Measurements from ENCODE around the gene CMSS1. TPM values are rescaled to one million over a fixed set of nuclear protein-coding genes. Genes with fewer than 3 reads are reported as not detected.

Gene CMSS1
- total and polyA plus RNA-seq, 12 donors: 16.2 to 75.6 (median 33.0) TPM

- no peak for TF ChIP-seq CTCF (IDR thresholded peaks at IDR 0.05)
- no peak for TF ChIP-seq POLR2A (IDR thresholded peaks at IDR 0.05)
- H3K4me1 ChIP-seq (replicated peaks in 1 of 2): no peaks in the 10 kb centered on the region
- H3K36me3 ChIP-seq (replicated peaks in 1 of 2): no peaks in the 10 kb centered on the region
- intact Hi-C loops (cut with DNase I): no loop called here
- no peak overlapping the region for H3K27ac ChIP-seq
- DNase-seq: no peak
- WGBS, 4 donors: 83 to 100% (median 92%) methylated on average over 1 of the region's 1 CpG
- H3K4me3 ChIP-seq: no peak overlapping the region
- no peaks in the 10 kb centered on the region for H3K27me3 ChIP-seq
- H3K9me3 ChIP-seq (replicated peaks in 1 of 3): no peaks in the 10 kb centered on the region
These were observed 326.7 kb downstream of the CMSS1 start for GRCh38 chr3:100144255-100144866.

DNA sequence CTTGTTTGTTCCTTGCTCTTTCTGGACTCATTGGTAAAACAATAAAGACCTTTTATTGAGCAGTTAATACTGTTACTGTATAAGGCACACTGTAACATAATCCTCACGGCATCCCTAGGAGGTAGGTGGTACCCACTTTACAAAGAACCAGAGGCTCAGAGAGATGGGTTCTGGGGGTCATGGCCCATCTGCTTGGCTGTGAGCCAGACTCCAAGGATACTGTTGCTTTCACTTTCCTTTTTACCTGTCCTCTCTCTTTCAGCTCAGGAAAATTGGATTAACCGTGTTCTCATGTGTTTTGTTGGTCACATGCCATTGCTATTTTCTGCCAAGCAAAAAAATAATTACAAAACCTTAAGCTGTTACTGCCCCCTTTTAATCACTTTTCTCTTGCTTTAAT lies 331.5 kb downstream of the CMSS1 start:
- no peaks in the 10 kb centered on the region for H3K27me3 ChIP-seq

GRCh38 chr3:100149713-100150415 lies 332.2 kb downstream of the CMSS1 start:
- H3K9me3 ChIP-seq (replicated peaks in 1 of 3): no peaks in the 10 kb centered on the region
- no peaks in the 10 kb centered on the region for H3K36me3 ChIP-seq (replicated peaks in 1 of 2)
- peaks cover 0 to 21% of the 10 kb centered on the region in 2 donors for H3K4me1 ChIP-seq (replicated peaks in 1 of 2)
- WGBS, 4 donors: 91 to 96% (median 95%) methylated on average over 6 of the region's 6 CpGs
- no peaks in the 10 kb centered on the region for H3K27me3 ChIP-seq
- intact Hi-C loops (cut with DNase I): loop anchor here in 1 of 2 donors (10.0 kb wide), 1 partner anchor 75 kb away; no protein-coding TSS in a partner anchor
- H3K27ac ChIP-seq: peak overlapping the region in 3 of 5 donors; percentile 43 to 70 (median 58)
- H3K4me3 ChIP-seq: no peak overlapping the region
- no peak for TF ChIP-seq CTCF (IDR thresholded peaks at IDR 0.05)
- no peak for TF ChIP-seq POLR2A (IDR thresholded peaks at IDR 0.05)
- DNase-seq: no peak

More for the DNA sequence above, 331.5 kb downstream of the CMSS1 start:
- WGBS, 4 donors: 83 to 97% (median 88%) methylated on average over 2 of the region's 2 CpGs
- TF ChIP-seq POLR2A (IDR thresholded peaks at IDR 0.05) (no peak), CTCF (IDR thresholded peaks at IDR 0.05) (no peak)
- Histone ChIP-seq H3K9me3 (replicated peaks in 1 of 3) (no peaks in the 10 kb centered on the region), H3K4me1 (replicated peaks in 1 of 2) (peaks cover 0 to 21% of the 10 kb centered on the region in 2 donors), H3K27ac (no peak overlapping the region), H3K36me3 (replicated peaks in 1 of 2) (no peaks in the 10 kb centered on the region), H3K4me3 (no peak overlapping the region)
- no peak for DNase-seq
- intact Hi-C loops (cut with DNase I): no loop called here

GRCh38 chr3:100150473-100150872 lies 332.8 kb downstream of the CMSS1 start:
- 61 to 84% (median 78%) methylated on average over 1 of the region's 1 CpG for WGBS, 4 donors
- Histone ChIP-seq H3K9me3 (replicated peaks in 1 of 3) (peaks cover 0 to 5% (median 3%) of the 10 kb centered on the region in 3 donors), H3K27me3 (no peaks in the 10 kb centered on the region)

More at GRCh38 chr3:100150473-100150872, 332.8 kb downstream of the CMSS1 start:
- peaks cover 0 to 21% of the 10 kb centered on the region in 2 donors for H3K4me1 ChIP-seq (replicated peaks in 1 of 2)
- intact Hi-C loops (cut with DNase I): loop anchor here in 1 of 2 donors (10.0 kb wide), 1 partner anchor 76 kb away; no protein-coding TSS in a partner anchor
- H3K36me3 ChIP-seq (replicated peaks in 1 of 2): no peaks in the 10 kb centered on the region
- H3K27ac ChIP-seq: peak overlapping the region in 4 of 5 donors; percentile 49 to 70 (median 60)
- DNase-seq: peak in 1 of 7 donors; percentile 8
- no peak overlapping the region for H3K4me3 ChIP-seq
- TF ChIP-seq POLR2A (IDR thresholded peaks at IDR 0.05) (no peak), CTCF (IDR thresholded peaks at IDR 0.05) (no peak)

All from adrenal gland (tissue), 12 donors.